HTERT RPE-1 (cell line): ENCODE results near the gene DNMBP.
"Not testable (repeated sequence)": the region's sequence is repeated elsewhere in the genome, so short reads cannot be mapped to it uniquely, and the experiment has no call there.

Experiments used
- in situ Hi-C: fragments of 300-500 bp; cut with MboI; formaldehyde crosslinking; loops from 4 replicates; pipeline ENCODE4 v1.14.3; 2020; ENCODE audit warnings: low sequenced_read_pairs

Gene DNMBP

DNA sequence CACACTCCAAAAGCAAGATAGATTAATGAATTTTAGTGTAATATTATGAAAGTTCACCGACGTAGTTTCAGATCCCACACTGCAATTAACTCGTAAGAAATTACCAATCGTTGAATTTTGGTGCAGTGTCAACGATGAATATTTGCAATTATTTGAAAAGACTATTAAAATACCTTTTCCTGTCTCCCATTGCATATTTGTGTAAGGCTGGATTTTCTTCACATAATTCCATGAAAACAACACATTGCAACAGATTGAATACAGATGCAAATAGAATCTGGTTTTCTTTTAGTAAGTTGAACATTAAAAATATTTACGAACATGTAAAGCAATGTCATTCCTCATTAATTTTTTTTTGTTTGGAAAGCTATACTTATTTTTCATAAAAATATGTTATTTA, 50.9 kb downstream of the DNMBP start:
- in situ Hi-C loops, result no loop called here

DNA sequence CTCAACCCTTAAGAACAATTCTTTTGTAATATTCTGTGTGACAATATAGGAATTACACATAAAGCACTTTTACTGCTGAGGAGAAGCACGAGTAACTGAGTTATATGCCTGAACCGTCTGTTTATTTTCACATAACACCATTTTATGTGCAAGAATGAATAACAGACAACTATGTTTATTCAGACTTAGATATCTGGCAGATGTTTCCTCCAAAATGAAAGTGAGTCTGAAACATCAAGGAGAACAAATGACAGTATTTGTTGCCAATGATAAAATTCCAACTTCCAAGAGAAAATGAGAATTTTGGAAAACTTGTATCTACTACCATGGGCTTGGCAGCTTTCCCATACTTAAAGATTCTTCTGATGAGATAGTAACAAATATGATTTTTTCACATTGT, 51.4 kb downstream of the DNMBP start:
- in situ Hi-C loops, result no loop called here

DNA sequence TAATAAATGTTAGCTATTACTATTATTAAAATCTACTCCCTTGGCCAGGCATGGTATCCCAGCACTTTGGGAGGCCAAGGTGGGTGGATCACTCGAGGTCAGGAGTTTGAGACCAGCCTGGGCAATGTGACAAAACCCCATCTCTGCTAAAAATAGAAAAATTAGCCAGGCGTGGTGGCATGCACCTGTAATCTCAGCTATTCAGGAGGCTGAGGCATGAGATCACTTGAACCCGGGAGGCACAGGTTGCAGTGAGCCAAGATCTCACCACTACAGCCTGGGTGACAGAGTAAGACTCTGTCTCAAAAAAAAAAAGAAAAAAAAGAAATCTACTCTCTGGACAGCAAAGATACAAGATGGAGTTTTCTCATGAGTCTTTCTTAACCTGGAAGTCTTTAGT, 56.2 kb downstream of the DNMBP start:
- in situ Hi-C loops, result not testable (repeated sequence)

DNA sequence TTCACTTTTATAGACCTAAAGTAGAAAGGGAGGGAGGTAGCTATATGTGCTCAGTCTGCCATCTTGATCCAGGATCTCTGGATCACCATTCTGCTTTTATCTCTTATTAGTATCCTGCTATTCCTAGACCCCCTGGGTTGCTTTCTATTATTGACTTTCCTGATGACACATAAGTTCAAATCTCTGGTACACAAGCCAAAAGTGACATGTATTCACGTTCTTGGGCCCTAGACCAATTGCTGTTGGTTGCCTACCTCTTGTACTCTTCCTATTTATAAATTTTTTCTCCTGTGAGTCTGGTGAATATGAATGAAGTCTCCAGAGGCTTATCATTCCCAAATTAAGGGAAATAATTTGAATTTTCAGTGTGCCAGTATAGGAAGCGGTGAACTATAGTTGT, 56.9 kb downstream of the DNMBP start:
- in situ Hi-C loops, result no loop called here

DNA sequence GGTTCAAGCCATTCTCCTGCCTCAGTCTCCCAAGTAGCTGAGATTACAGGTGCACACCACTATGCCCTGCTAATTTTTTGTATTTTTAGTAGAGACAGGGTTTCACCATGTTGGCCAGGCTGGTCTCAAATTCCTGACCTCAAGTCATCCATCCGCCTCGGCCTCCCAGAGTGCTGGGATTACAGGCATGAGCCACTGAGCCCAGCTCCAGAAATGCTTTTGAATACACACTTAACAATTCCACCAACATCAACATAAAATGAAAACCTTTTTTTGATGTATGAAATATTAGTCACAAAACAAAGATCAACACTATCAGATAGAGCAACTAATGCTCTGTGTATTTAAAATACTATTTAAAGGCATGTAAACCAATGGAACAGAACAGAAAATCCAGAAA, 63.7 kb downstream of the DNMBP start:
- in situ Hi-C loops, result not testable (repeated sequence)

DNA sequence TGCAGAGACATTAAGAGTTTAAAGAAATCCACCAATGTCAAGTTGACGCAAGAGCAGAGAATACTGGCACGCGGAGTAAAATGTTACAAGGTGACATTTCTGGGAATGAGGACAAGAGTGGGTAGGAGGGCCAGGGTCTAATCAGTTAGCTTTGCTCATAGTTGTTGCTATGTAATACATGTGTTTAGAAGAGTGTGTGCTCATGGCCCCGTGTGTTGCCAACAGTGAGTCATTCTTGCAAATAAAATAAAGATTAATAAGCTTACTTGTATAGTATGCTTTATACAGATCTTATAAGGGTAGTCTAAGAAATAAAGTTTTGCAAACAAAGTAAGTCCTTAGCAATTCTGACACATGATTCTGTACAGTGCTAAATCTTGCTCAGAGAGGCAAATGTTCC, 64.5 kb downstream of the DNMBP start:
- in situ Hi-C loops, result no loop called here

DNA sequence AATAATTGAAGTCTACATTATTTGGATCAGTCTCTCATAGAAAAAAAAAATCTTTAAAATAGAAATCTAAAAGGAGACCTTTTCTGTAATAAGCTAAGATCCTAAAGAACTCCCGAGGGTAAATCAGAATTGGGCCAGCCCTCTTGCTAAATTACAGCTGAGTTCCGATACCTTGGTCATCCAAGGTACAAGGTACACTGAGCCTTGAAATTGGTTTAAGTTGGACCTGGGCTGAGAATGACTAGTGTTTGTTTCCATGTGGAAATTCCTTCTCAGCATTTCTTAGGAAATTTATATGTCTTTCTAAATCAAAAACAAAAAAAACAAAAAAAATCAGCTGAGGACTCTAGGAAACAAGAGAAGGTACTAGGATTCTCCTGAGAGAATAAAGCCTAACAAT, 64.9 kb downstream of the DNMBP start:
- in situ Hi-C loops, result no loop called here

DNA sequence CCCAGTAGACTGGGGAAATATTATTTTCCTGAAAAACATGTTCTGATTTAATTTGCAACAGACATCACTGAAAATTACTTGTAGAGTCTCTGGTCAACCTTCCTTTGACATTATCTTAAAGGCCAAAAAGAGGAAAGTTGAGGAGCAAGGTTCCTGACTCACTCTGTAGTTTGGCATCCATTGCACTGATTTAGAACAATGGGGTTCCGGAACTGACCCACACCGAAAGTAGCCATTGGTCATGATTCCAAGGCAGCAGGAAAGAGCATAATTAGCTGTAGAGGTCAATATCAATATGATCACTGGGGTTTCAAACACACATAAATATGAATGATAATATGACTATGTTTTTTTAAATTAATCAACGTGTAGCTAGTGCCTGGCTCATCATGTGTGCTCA, 65.8 kb downstream of the DNMBP start:
- in situ Hi-C loops, result no loop called here

DNA sequence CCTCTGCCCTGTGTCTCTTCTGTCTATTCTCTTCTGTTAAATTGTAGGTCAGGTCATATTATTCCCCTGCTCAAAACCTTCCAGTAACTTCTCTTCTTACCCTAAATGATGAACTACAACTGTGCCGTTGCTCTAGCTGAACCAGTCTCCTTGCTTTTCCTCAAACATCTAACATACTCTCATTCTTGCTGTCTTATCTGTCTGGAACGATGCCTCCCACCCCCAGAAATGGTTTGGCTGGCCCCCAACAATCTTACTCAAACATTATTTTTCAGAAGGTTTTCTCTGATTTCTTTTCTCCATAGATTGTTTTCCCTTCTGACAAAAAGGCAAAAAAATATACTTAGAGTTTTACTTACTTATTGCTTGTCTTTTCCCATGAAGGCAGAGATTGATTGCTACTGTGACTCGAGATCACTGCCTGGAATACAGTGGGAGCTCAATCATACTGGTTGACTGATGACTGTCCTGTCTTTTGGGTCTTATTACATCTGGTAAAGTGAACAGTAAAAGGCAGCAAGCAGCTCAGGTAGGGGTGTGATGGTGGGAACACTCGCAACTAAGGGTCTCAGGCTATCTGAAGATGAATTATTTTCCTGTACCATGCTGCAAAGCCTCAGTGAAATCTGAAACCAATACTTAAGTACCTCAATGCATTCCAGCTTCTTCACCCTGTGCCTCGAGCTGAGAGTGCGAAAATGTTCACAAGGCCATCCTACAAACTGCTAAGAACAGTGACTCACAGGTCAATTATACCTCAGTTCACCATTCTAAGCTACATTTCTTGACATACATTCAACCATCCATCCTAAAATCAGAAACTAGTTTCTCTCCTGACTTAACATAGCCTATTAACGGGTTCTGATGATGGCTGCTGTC, 67.6 kb downstream of the DNMBP start:
- in situ Hi-C loops, result no loop called here

DNA sequence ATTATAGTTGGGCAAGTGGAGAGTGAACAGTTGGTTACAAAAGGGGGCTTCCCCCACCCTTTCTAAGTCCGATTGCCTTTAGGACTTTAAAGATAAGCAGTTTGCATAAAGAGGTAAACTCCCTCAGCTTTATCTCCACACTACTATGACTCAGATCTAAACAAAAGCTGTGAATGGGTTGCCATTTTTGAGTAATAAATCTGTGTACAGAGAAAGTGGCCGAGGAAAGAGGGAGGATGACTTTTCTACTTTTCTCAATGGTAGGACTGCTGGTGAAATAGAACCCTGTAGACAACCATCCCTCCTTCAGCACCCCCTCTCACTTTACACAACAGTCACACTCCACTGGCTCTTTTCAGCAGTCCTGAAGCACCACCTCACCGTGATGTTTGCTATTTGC, 71.2 kb downstream of the DNMBP start:
- in situ Hi-C loops, result no loop called here

DNA sequence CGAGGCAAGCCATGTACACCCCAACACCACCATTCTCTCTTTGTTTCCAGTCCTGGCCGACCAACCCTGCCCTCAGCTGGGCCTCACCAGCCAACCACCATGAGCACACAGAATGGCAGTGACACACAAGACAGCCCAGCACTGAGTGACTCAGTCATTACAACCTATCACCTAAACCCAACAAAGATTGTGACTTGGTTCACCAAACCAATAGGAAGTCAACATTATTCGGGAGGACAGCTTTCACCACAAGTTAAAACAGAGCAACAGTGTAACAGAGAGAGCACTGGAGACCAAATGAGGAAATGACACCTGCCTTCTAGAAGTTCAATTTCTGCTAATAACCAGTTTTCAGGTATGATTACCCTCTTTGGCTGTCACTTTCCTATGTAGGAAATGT, 72.1 kb downstream of the DNMBP start:
- in situ Hi-C loops, result no loop called here

DNA sequence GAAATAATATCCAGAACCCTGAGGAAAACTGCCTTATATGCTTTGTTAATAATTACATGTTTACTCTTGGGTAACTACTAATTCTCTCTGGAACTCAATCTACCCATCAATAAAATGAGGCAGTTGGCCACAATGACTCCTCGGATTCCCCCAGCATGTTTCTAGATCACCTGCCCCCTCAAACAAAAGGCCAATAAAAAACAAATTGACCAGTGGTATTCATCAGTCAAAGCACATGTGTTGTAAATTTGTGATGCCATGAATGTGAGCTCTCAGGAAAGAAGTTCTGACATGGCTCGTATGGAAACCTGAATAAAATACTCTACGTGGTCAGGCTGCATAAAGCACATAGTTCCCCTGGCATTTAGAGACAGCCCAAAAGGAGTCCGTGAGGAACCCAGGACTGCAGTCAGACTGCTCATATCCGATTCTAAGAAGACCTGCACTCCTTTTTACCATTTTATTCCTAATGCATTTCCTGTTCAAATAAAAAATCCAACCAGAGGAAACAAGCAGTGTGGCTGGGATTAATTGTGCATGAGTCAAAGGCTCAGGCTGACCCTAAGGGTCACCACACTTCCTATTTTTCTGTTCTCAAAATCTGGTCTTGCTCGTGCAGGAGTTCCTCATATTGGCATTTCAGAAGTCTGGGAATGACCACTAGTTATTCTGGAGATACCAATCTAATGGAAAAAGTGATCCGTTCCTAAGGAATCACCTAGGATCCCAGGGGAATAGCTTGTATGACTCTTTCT, 77.4 kb downstream of the DNMBP start:
- in situ Hi-C loops, result not testable (repeated sequence)

DNA sequence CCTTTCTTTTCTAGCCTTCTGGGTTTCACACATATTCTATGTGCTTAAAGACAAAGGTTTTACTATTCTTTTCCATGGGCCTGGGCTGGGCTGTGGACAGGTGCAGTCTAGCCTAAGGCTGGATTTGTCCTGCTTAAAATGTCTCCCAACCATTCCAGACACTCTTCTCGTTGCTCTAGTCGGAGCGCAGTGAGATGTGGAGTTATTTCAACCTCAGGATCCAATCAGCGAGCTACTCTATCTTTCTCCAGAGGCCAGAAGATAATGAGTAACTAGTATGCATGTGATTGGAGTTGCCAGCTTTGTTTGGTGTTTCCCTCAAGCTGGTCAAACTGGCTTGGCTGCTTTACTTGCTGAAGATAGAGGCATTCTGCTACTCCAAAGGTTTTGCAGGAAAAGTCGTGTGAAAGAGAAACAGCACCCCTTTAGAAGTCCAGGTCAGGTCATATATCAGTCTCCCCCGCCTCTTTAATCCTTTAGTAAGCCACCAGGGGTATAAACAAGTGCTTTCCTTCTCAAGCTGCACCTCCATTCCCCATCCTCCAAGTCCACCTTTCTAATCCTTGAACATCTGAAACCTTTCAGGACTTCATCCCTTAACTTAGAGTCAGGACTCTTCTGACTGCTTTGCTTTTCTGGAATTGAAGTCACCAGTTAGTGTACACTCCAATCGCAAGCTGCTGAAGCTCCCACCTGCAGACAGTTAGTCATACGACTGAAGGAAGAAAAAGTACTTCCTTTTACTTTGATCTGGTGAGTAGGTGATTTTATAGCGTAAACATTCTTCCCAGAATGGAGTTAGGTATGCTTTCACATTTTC, 78.8 kb downstream of the DNMBP start:
- in situ Hi-C loops, result no loop called here

DNA sequence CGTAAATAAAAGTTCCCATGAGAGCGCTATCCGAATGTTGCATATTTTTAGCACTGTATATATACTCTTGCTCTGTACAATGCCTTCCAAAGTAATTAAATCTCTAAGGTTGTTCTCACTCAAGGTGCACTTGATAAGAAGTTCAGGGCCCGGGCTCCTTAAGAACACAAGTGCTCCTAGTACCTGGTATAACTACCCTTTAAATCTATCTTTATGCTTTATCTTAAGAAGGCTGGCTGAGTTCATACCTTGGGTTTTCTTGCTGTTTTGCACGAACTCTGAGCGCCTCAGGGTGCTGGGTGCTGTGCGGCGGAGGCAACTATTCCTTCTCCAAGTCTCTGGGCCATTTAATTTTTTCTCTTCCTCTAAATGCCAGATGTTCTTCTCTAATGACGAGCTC, 80.4 kb downstream of the DNMBP start:
- in situ Hi-C loops, result no loop called here

DNA sequence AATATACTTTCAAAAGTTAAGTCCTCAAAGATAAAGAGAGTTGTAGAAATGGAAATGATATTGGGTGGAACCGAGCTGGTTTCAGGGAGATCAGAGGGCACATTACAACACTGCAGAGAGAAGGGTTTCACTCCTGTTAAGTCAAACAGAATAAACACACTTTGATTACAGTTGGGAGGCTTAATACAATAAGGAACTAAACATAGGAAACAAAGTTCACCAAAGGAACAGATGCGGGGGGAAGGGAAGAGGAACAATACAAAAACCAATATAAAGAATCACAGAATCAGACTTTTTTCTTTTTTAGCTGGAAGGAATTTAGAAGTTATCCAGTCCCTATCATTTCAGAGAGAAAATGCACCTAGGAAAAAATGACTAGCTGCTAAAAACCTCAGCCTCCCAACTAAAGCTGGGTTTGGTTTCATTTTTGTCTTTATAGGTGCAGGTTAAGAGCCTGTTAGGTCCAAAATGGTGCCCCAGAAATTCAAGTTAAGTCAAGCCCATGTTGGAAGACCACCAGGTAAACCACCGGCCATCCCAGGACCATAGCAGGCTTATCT, 81.9 kb downstream of the DNMBP start:
- in situ Hi-C loops, result no loop called here

DNA sequence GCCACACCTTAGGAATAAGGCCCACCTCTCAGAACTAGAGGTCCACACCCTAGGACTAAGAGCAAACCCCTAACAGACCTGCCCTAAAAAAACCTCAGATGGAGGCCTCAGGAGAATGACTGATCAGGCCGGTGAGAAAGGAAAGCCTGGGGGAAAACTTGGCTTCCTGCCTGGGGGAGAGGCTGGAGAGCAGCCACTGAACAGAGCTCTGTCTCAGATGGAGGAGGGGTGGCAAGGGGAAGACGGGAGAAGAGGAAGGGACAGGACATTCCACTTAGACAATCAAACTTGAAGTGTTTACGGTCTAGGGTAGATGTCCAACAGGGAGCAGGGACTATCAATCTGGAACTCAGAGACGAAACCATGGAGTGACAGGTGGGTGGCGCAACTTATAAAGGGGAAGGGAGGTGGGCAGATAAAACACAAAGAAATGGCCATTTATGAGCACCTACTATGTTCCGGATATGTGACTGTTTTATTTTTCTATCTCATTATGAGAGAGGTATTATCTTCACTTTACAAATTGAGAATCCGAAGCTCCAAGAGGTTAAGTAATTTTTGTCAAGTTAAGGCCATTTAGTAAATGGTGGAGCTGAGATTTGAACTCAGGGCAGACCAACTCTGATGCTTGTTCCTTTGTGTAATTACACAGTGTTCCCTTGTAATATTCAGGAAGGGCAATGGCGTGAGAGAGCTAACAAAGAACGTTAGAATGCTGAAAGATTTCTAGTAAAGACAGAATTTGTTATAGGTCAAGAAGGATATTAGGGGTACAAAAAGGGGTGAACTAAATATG, 82.6 kb downstream of the DNMBP start:
- in situ Hi-C loops, result no loop called here

DNA sequence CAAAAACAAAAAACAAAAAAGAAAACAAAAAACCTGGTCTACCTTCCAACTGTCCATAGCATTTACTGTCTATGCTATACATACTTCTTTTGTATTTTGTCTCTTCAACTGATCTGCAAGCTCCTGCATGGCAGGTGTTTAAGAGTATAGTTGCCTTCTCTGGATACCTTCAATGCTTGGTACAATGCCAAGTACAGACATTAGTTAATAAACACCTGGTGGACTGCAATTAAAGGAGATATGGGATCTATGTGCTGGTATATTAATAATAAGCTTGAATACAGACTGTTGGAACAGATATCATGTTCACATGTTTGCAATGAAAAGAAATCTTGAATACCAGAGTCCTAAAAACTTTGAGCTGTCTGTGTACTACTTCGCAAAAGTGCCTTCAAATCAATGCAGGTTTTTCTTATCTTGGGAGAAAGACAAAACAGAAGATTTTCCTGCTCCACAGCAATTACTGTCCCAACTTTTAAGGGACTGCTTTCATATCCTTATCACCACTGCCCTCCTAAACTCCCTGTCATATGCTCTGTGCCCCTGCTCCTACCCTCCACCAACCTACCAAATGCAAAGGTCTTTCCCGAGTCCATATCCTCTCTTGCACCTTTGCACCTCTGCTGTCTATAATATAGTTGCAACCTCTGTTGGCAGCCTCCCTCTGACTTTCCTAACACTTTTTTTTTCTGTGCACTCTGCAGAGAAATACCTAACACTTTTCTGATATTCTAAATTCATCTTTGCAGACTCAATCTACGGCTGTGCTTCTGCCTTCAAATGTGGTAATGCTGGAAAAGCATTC, 85.1 kb downstream of the DNMBP start:
- in situ Hi-C loops, result no loop called here

DNA sequence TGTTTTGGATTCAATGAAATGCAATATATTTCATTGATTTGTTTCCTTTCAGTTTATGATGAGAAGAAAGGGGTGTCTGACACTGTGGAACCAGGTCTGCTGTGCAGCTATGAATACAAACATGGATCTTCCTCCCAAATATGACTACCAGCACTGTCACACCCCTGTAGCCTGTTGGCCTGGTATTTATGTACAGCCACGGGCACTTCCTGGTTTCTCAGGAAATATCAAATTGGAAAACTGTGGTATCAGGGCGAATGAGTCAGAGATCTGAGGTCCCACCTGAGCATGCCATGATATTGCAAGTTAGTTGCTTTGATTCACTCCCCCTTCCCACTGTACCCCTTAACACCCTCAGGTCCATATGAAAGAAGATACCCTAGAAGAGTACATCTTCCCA, 87.8 kb downstream of the DNMBP start:
- in situ Hi-C loops, result no loop called here

DNA sequence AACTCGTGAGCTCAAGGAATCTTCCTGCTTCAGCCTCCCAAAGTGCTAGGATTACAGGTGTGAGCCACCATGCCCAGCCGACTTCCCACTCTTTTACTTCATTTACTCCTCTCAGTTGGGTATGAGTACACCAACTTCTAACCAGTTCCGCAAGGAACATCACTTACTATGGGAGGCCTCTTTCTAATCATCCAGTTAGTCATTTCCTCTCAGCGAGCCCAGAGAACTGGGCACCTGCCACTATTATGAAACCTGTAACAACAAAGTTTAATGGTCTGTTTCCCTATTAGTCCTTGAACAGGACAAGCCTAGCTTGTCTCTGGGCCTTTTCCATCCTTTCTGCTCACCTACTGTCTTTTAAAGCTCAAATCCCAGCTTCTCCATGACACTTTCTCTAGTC, 88.8 kb downstream of the DNMBP start:
- in situ Hi-C loops, result no loop called here

DNA sequence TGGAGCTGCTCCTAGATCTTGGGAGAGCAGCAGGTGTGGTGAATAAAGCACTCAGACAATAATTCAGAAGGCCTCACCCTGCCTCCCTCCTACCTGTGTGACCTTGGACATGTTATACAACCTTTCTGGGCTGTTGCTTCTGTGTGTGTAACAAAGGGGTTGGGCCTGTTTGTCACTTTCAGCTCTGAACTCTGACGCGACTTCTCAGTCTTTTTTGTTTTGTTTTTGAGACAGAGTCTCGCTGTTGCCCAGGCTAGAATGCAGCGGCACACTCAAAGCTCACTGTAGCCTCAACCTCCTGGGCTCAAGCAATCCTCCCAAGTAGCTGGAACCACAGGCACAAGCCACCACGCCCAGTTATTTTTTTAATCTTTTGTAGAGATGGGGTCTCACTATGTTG, 89.3 kb downstream of the DNMBP start:
- in situ Hi-C loops, result no loop called here
